Activated CD8-positive, alpha-beta memory T cell treated with anti-CD3 and anti-CD28 coated beads, Interleukin-2, amount 10 ng/mL, durations not matched to agents 7 days and 5 days (primary cell): Measurements from ENCODE around the gene MYO18A. TPM values are rescaled to one million over a fixed set of nuclear protein-coding genes. Genes with fewer than 3 reads are reported as not detected.

Experiments used
- ATAC-seq: fragments of 150-1000 bp; cut with Tn5 transposase; one replicate; pipeline ENCODE4 v1.10.0; 2021; ENCODE audit warnings: moderate library complexity
- CTCF ChIA-PET: fragments of 350-600 bp; sonication (Branson Sonifier 250); formaldehyde crosslinking; loops from one replicate; lab custom pipeline; 2021; ENCODE audit warnings: antibody characterized with exemption; lab: Charles Lee
- DNase-seq: peaks from one replicate; pipeline ENCODE4 v3.0.0-alpha.2; 2020
- H3K27ac Mint-ChIP-seq: one replicate; pipeline ENCODE4 v1.8.0; 2021; ENCODE audit warnings: mild to moderate bottlenecking, mixed read lengths
- H3K27me3 Mint-ChIP-seq: one replicate; pipeline ENCODE4 v1.8.0; 2021; ENCODE audit warnings: mixed read lengths
- H3K36me3 Mint-ChIP-seq: one replicate; pipeline ENCODE4 v1.8.0; 2021; ENCODE audit warnings: mild to moderate bottlenecking, mixed read lengths
- H3K4me1 Mint-ChIP-seq: one replicate; pipeline ENCODE4 v1.8.0; 2021; ENCODE audit warnings: mixed read lengths
- H3K4me3 Mint-ChIP-seq: one replicate; pipeline ENCODE4 v1.8.0; 2021; ENCODE audit warnings: mild to moderate bottlenecking, moderate library complexity, mixed read lengths
- H3K9me3 Mint-ChIP-seq: one replicate; pipeline ENCODE4 v1.8.0; 2022; ENCODE audit warnings: low read depth, mixed read lengths
- total RNA-seq, 2 experiments: library from RNA; stranded (reverse); gene quantifications; one replicate each; pipeline ENCODE4 v1.2.3, GENCODE V29; 2021

The MYO18A gene
- total RNA-seq, 2 experiments from 2014 or later: 67.7 to 85.8 TPM

- CTCF ChIA-PET: interaction anchor here (2.6 kb wide), 1 partner anchor 101 kb away, joined by 10 read pairs; no protein-coding TSS in a partner anchor
- no peak overlapping the region for H3K27ac Mint-ChIP-seq
- no peaks in the 10 kb centered on the region for H3K27me3 Mint-ChIP-seq
- no peaks in the 10 kb centered on the region for H3K9me3 Mint-ChIP-seq
- H3K4me1 Mint-ChIP-seq: no peaks in the 10 kb centered on the region
- no peak for DNase-seq
- ATAC-seq: no peak
- no peak overlapping the region for H3K4me3 Mint-ChIP-seq
- H3K36me3 Mint-ChIP-seq: no peaks in the 10 kb centered on the region
These were observed 113.6 kb downstream of the MYO18A start for GRCh38 chr17:29066606-29067005.

GRCh38 chr17:29066047-29066446, 114.2 kb downstream of the MYO18A start:
- no peak overlapping the region for H3K4me3 Mint-ChIP-seq
- DNase-seq (no peak), ATAC-seq (no peak)
- no peaks in the 10 kb centered on the region for H3K36me3 Mint-ChIP-seq
- CTCF ChIA-PET: interaction anchor here (2.6 kb wide), 1 partner anchor 101 kb away, joined by 10 read pairs; no protein-coding TSS in a partner anchor
- H3K27me3 Mint-ChIP-seq: no peaks in the 10 kb centered on the region
- no peaks in the 10 kb centered on the region for H3K9me3 Mint-ChIP-seq
- no peaks in the 10 kb centered on the region for H3K4me1 Mint-ChIP-seq
- no peak overlapping the region for H3K27ac Mint-ChIP-seq

- ATAC-seq (no peak), DNase-seq (no peak)
- no peak overlapping the region for H3K4me3 Mint-ChIP-seq
- H3K36me3 Mint-ChIP-seq: no peaks in the 10 kb centered on the region
- H3K27me3 Mint-ChIP-seq: no peaks in the 10 kb centered on the region
- H3K27ac Mint-ChIP-seq: no peak overlapping the region
- CTCF ChIA-PET: interaction anchor here (1.2 to 2.6 kb wide), 5 partner anchors 48 to 111 kb away, joined by 3 to 10 read pairs (median 3); no protein-coding TSS in a partner anchor
- no peaks in the 10 kb centered on the region for H3K9me3 Mint-ChIP-seq
- H3K4me1 Mint-ChIP-seq: no peaks in the 10 kb centered on the region
These were observed 116.2 kb downstream of the MYO18A start for GRCh38 chr17:29063992-29064391.

- H3K9me3 Mint-ChIP-seq: no peaks in the 10 kb centered on the region
- no peaks in the 10 kb centered on the region for H3K27me3 Mint-ChIP-seq
- H3K4me1 Mint-ChIP-seq: no peaks in the 10 kb centered on the region
- CTCF ChIA-PET: interaction anchor here (1.1 kb wide), 1 partner anchor 55 kb away, joined by 4 read pairs; no protein-coding TSS in a partner anchor
- H3K4me3 Mint-ChIP-seq: no peak overlapping the region
- H3K36me3 Mint-ChIP-seq: no peaks in the 10 kb centered on the region
- no peak for ATAC-seq
- DNase-seq: no peak
- H3K27ac Mint-ChIP-seq: no peak overlapping the region
These were observed 118.0 kb downstream of the MYO18A start for GRCh38 chr17:29062215-29062614.

GRCh38 chr17:29061036-29061435, 119.2 kb downstream of the MYO18A start:
- ATAC-seq: no peak
- Mint-ChIP-seq H3K4me1 (no peaks in the 10 kb centered on the region), H3K9me3 (no peaks in the 10 kb centered on the region), H3K27ac (no peak overlapping the region), H3K27me3 (no peaks in the 10 kb centered on the region), H3K36me3 (no peaks in the 10 kb centered on the region), H3K4me3 (no peak overlapping the region)
- DNase-seq: no peak
- CTCF ChIA-PET: no interaction called here

- H3K4me3 Mint-ChIP-seq: no peak overlapping the region
- H3K27ac Mint-ChIP-seq: no peak overlapping the region
- no peaks in the 10 kb centered on the region for H3K27me3 Mint-ChIP-seq
- no peaks in the 10 kb centered on the region for H3K36me3 Mint-ChIP-seq
- no peak for ATAC-seq
- H3K9me3 Mint-ChIP-seq: no peaks in the 10 kb centered on the region
- no peaks in the 10 kb centered on the region for H3K4me1 Mint-ChIP-seq
- DNase-seq: no peak
- CTCF ChIA-PET: no interaction called here
These were observed 119.7 kb downstream of the MYO18A start for GRCh38 chr17:29060475-29060874.

- H3K4me3 Mint-ChIP-seq: no peak overlapping the region
- DNase-seq: no peak
- H3K4me1 Mint-ChIP-seq: no peaks in the 10 kb centered on the region
- H3K27ac Mint-ChIP-seq: no peak overlapping the region
- H3K36me3 Mint-ChIP-seq: no peaks in the 10 kb centered on the region
- no peak for ATAC-seq
- no peaks in the 10 kb centered on the region for H3K27me3 Mint-ChIP-seq
- CTCF ChIA-PET: interaction anchor here (0.7 kb wide), 1 partner anchor 1086 kb away, joined by 6 read pairs; no protein-coding TSS in a partner anchor
- no peaks in the 10 kb centered on the region for H3K9me3 Mint-ChIP-seq
These were observed 120.9 kb downstream of the MYO18A start for GRCh38 chr17:29059281-29059680.

GRCh38 chr17:29058391-29058790, 121.8 kb downstream of the MYO18A start:
- Mint-ChIP-seq H3K4me1 (no peaks in the 10 kb centered on the region), H3K36me3 (no peaks in the 10 kb centered on the region), H3K9me3 (no peaks in the 10 kb centered on the region), H3K27ac (no peak overlapping the region), H3K27me3 (no peaks in the 10 kb centered on the region), H3K4me3 (no peak overlapping the region)
- CTCF ChIA-PET: no interaction called here
- DNase-seq (no peak), ATAC-seq (no peak)

GRCh38 chr17:29057361-29057760, 122.8 kb downstream of the MYO18A start:
- Mint-ChIP-seq H3K9me3 (no peaks in the 10 kb centered on the region), H3K36me3 (no peaks in the 10 kb centered on the region), H3K27me3 (no peaks in the 10 kb centered on the region), H3K4me3 (no peak overlapping the region), H3K27ac (no peak overlapping the region), H3K4me1 (no peaks in the 10 kb centered on the region)
- CTCF ChIA-PET: interaction anchor here (1.0 kb wide), 1 partner anchor 92 kb away, joined by 3 read pairs; no protein-coding TSS in a partner anchor
- no peak for DNase-seq
- no peak for ATAC-seq

- no peak overlapping the region for H3K27ac Mint-ChIP-seq
- DNase-seq (no peak), ATAC-seq (no peak)
- no peaks in the 10 kb centered on the region for H3K36me3 Mint-ChIP-seq
- H3K4me1 Mint-ChIP-seq: no peaks in the 10 kb centered on the region
- H3K27me3 Mint-ChIP-seq: peaks cover 2% of the 10 kb centered on the region
- H3K4me3 Mint-ChIP-seq: no peak overlapping the region
- CTCF ChIA-PET: interaction anchor here (1.0 kb wide), 1 partner anchor 89 kb away, joined by 4 read pairs; no protein-coding TSS in a partner anchor
- no peaks in the 10 kb centered on the region for H3K9me3 Mint-ChIP-seq
These were observed 125.4 kb downstream of the MYO18A start for GRCh38 chr17:29054835-29055234.

- no peak overlapping the region for H3K27ac Mint-ChIP-seq
- DNase-seq (no peak), ATAC-seq (no peak)
- H3K27me3 Mint-ChIP-seq: peaks cover 21% of the 10 kb centered on the region
- CTCF ChIA-PET: no interaction called here
- H3K4me3 Mint-ChIP-seq: no peak overlapping the region
- H3K4me1 Mint-ChIP-seq: peaks cover 4% of the 10 kb centered on the region
- H3K36me3 Mint-ChIP-seq: no peaks in the 10 kb centered on the region
- H3K9me3 Mint-ChIP-seq: no peaks in the 10 kb centered on the region
These were observed 128.5 kb downstream of the MYO18A start for GRCh38 chr17:29051731-29052130.

- CTCF ChIA-PET: interaction anchor here (1.2 kb wide), 1 partner anchor 85 kb away, joined by 3 read pairs; no protein-coding TSS in a partner anchor
- no peaks in the 10 kb centered on the region for H3K36me3 Mint-ChIP-seq
These were observed 129.0 kb downstream of the MYO18A start for GRCh38 chr17:29051194-29051593.

GRCh38 chr17:29050176-29050575, 130.0 kb downstream of the MYO18A start:
- DNase-seq (no peak), ATAC-seq (no peak)
- Mint-ChIP-seq H3K4me3 (no peak overlapping the region), H3K27me3 (peaks cover 21% of the 10 kb centered on the region), H3K27ac (no peak overlapping the region), H3K9me3 (no peaks in the 10 kb centered on the region), H3K36me3 (no peaks in the 10 kb centered on the region), H3K4me1 (peaks cover 4% of the 10 kb centered on the region)
- CTCF ChIA-PET: interaction anchor here (1.2 kb wide), 1 partner anchor 84 kb away, joined by 3 read pairs; no protein-coding TSS in a partner anchor

More at GRCh38 chr17:29051194-29051593, 129.0 kb downstream of the MYO18A start:
- Mint-ChIP-seq H3K27ac (no peak overlapping the region), H3K4me3 (no peak overlapping the region), H3K9me3 (no peaks in the 10 kb centered on the region), H3K27me3 (peaks cover 21% of the 10 kb centered on the region), H3K4me1 (peaks cover 4% of the 10 kb centered on the region)
- DNase-seq (no peak), ATAC-seq (no peak)

GRCh38 chr17:29049541-29050145, 130.6 kb downstream of the MYO18A start:
- Mint-ChIP-seq H3K9me3 (no peaks in the 10 kb centered on the region), H3K36me3 (no peaks in the 10 kb centered on the region), H3K4me1 (peaks cover 4% of the 10 kb centered on the region), H3K27ac (no peak overlapping the region), H3K27me3 (peaks cover 21% of the 10 kb centered on the region), H3K4me3 (no peak overlapping the region)
- ATAC-seq (no peak), DNase-seq (no peak)
- CTCF ChIA-PET: no interaction called here
